Measurements from ENCODE around the gene KCTD10. TPM values are rescaled to one million over a fixed set of nuclear protein-coding genes. Genes with fewer than 3 reads are reported as not detected.

KCTD10 gene
- total RNA-seq, 1 donor from 2014 or later = 80.4 TPM

- Mint-ChIP-seq H3K27me3 (ENCODE audit: low read depth) (no peaks in the 10 kb centered on the region), H3K4me3 (ENCODE audit: unreplicated experiment) (no peak overlapping the region), H3K9me3 (ENCODE audit: low read depth) (no peaks in the 10 kb centered on the region), H3K4me1 (ENCODE audit: low read depth) (peaks cover 19% of the 10 kb centered on the region), H3K27ac (ENCODE audit: unreplicated experiment) (no peak overlapping the region), H3K36me3 (ENCODE audit: low read depth) (peaks cover 17% of the 10 kb centered on the region)
- DNase-seq (ENCODE audit: low spot score) = no peak
- TF ChIP-seq, protein P1, sequence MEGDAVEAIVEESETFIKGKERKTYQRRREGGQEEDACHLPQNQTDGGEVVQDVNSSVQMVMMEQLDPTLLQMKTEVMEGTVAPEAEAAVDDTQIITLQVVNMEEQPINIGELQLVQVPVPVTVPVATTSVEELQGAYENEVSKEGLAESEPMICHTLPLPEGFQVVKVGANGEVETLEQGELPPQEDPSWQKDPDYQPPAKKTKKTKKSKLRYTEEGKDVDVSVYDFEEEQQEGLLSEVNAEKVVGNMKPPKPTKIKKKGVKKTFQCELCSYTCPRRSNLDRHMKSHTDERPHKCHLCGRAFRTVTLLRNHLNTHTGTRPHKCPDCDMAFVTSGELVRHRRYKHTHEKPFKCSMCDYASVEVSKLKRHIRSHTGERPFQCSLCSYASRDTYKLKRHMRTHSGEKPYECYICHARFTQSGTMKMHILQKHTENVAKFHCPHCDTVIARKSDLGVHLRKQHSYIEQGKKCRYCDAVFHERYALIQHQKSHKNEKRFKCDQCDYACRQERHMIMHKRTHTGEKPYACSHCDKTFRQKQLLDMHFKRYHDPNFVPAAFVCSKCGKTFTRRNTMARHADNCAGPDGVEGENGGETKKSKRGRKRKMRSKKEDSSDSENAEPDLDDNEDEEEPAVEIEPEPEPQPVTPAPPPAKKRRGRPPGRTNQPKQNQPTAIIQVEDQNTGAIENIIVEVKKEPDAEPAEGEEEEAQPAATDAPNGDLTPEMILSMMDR (IDR thresholded peaks at IDR 0.05) = no peak
Measured at GRCh38 chr12:109481863-109482262, 4.8 kb upstream of the KCTD10 start.

- H3K4me3 Mint-ChIP-seq (ENCODE audit: unreplicated experiment) = no peak overlapping the region
- H3K27me3 Mint-ChIP-seq (ENCODE audit: low read depth) = no peaks in the 10 kb centered on the region
- H3K36me3 Mint-ChIP-seq (ENCODE audit: low read depth) = peaks cover 9% of the 10 kb centered on the region
- no peaks in the 10 kb centered on the region for H3K9me3 Mint-ChIP-seq (ENCODE audit: low read depth)
- TF ChIP-seq, protein P1 (IDR thresholded peaks at IDR 0.05) = no peak
- H3K27ac Mint-ChIP-seq (ENCODE audit: unreplicated experiment) = no peak overlapping the region
- DNase-seq (ENCODE audit: low spot score) = no peak
- H3K4me1 Mint-ChIP-seq (ENCODE audit: low read depth) = peaks cover 33% of the 10 kb centered on the region
Measured at GRCh38 chr12:109480356-109480755, 3.3 kb upstream of the KCTD10 start.

DNA sequence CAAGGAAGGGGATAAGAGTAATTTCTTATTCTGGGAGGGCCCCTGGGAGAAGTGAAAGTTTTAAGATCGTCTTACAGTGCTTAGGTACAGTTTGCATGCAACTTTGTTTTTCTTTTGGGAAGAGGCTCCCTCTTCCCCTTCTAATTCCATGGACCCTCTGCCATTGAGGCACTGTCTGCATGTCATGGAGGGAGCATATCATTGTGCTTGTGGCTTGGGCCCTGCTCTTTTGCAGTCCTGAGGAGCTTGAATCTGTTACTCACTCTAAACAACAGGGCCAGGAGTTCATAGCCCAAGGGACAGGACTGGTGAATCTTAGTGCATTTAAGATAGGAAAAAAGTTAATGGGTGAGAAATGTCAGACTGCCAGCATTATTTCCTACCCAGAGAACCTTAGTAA is 2.7 kb upstream of the KCTD10 start:
- peaks cover 38% of the 10 kb centered on the region for H3K4me1 Mint-ChIP-seq (ENCODE audit: low read depth)
- peaks cover 3% of the 10 kb centered on the region for H3K36me3 Mint-ChIP-seq (ENCODE audit: low read depth)
- DNase-seq (ENCODE audit: low spot score) = no peak
- H3K27me3 Mint-ChIP-seq (ENCODE audit: low read depth) = no peaks in the 10 kb centered on the region
- H3K4me3 Mint-ChIP-seq (ENCODE audit: unreplicated experiment) = no peak overlapping the region
- no peaks in the 10 kb centered on the region for H3K9me3 Mint-ChIP-seq (ENCODE audit: low read depth)
- no peak overlapping the region for H3K27ac Mint-ChIP-seq (ENCODE audit: unreplicated experiment)
- TF ChIP-seq, protein P1 (IDR thresholded peaks at IDR 0.05) = no peak

DNA sequence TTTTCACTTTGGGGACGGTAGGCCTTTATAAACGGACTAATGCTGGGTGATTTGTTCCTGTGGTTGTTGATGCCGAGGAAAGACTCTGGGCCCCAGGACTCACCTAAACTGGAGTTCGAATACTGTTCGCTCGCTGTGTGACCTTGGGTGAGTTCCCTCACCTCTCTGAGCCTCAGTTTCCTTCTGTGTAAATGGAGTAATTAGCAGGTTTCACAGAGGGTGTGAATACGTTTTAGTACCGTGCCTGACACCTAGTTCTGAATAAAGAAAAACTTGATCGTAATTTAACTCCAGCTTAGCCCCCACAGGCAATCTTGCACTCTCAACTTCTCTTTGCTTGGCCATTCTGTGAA is 839 bp upstream of the KCTD10 start:
- peaks cover 47% of the 10 kb centered on the region for H3K4me1 Mint-ChIP-seq (ENCODE audit: low read depth)
- peak overlapping the region; percentile 89 for H3K4me3 Mint-ChIP-seq (ENCODE audit: unreplicated experiment)
- no peaks in the 10 kb centered on the region for H3K9me3 Mint-ChIP-seq (ENCODE audit: low read depth)
- DNase-seq (ENCODE audit: low spot score) = no peak
- no peaks in the 10 kb centered on the region for H3K36me3 Mint-ChIP-seq (ENCODE audit: low read depth)
- TF ChIP-seq, protein P1 (IDR thresholded peaks at IDR 0.05) = no peak
- H3K27me3 Mint-ChIP-seq (ENCODE audit: low read depth) = no peaks in the 10 kb centered on the region
- peak overlapping the region; percentile 99 for H3K27ac Mint-ChIP-seq (ENCODE audit: unreplicated experiment)

DNA sequence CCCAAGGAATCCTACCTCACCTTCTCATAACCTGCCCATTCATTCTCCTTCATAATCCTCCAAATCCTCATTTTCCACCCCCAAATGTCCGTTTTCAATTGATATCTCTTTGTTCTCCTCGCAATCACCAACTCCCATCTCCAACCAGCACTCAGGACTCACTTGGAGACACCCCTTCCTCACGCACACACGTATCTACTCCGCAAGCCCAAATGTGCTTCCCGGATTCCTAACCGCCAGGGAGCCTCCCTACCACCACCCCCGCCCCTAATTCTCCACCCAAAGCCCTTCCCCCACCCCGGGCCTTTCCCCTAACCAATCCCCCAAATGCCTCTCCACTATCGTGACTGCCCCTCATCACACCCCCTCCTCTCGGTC is 304 bp downstream of the KCTD10 start:
- H3K36me3 Mint-ChIP-seq (ENCODE audit: low read depth) = no peaks in the 10 kb centered on the region
- peak overlapping the region; percentile 89 for H3K4me3 Mint-ChIP-seq (ENCODE audit: unreplicated experiment)
- no peaks in the 10 kb centered on the region for H3K27me3 Mint-ChIP-seq (ENCODE audit: low read depth)
- H3K27ac Mint-ChIP-seq (ENCODE audit: unreplicated experiment) = peak overlapping the region; percentile 99
- DNase-seq (ENCODE audit: low spot score) = no peak
- H3K4me1 Mint-ChIP-seq (ENCODE audit: low read depth) = peaks cover 49% of the 10 kb centered on the region
- TF ChIP-seq, protein P1 (IDR thresholded peaks at IDR 0.05) = no peak
- H3K9me3 Mint-ChIP-seq (ENCODE audit: low read depth) = no peaks in the 10 kb centered on the region
